ENCODE data around the gene RNF223. TPM values are rescaled to one million over a fixed set of nuclear protein-coding genes. Genes with fewer than 3 reads are reported as not detected.
A peak's percentile ranks its signal among the peaks of the same experiment; 100 is the strongest.

Gene RNF223
- total RNA-seq (under 1 TPM in 1 of 5 experiments, not detected in 4; 0.32 TPM), polyA plus RNA-seq (not detected), total RNA-seq (not detected)

GRCh38 chr1:1073743-1074587 is at the start of gene RNF223:
RNF223 (minus strand) TSS chr1:1074306; CDS start chr1:1072566, 1,740 bp downstream.
- ATAC-seq (no peak), DNase-seq (no peak)
- POLR2A ChIA-PET: no interaction called here
- Mint-ChIP-seq H3K27ac (peak within 1 kb of the TSS in 2 of 9 donors; percentile 21 to 46), H3K4me1 (peaks cover 0 to 4% (median 0%) of the 10 kb centered on the region in 7 donors), H3K36me3 (no peaks in the 10 kb centered on the region), H3K27me3 (peaks cover 0 to 6% (median 5%) of the 10 kb centered on the region in 5 donors), H3K4me3 (peak within 1 kb of the TSS in 1 of 10 donors; percentile 45), H3K9me3 (no peaks in the 10 kb centered on the region)
- CTCF ChIA-PET: interaction anchor here (1.1 kb wide), 1 partner anchor 89 kb away, joined by 3 read pairs; no protein-coding TSS in a partner anchor
- intact Hi-C loops (cut with micrococcal nuclease): no loop called here
- H3K27me3 ChIP-seq (ENCODE audit: control insufficient read depth in 2 of 2, insufficient read depth in 2 of 2, low read length in 2 of 2): peaks cover 0 to 3% of the 10 kb centered on the region in 2 donors
- no peak within 1 kb of the TSS for H3K27ac ChIP-seq (ENCODE audit: low read depth, low read length)
- H3K9me3 ChIP-seq (ENCODE audit: control insufficient read depth in 2 of 3, low read length in 3 of 3): no peaks in the 10 kb centered on the region
- no peak within 1 kb of the TSS for H3K4me3 ChIP-seq (ENCODE audit: low read length)
- no peaks in the 10 kb centered on the region for H3K36me3 ChIP-seq (ENCODE audit: control insufficient read depth in 2 of 3, insufficient read depth in 3 of 3, low read length in 3 of 3)
- H3K4me1 ChIP-seq (ENCODE audit: control insufficient read depth in 2 of 2, insufficient read depth in 2 of 2, low read length in 2 of 2): peaks cover 0 to 4% of the 10 kb centered on the region in 2 donors

- Histone ChIP-seq H3K4me3 (ENCODE audit: low read length) (no peak overlapping the region), H3K4me1 (ENCODE audit: control insufficient read depth in 2 of 2, insufficient read depth in 2 of 2, low read length in 2 of 2) (peaks cover 5 to 10% of the 10 kb centered on the region in 2 donors), H3K27me3 (ENCODE audit: control insufficient read depth in 2 of 2, insufficient read depth in 2 of 2, low read length in 2 of 2) (no peaks in the 10 kb centered on the region), H3K9me3 (ENCODE audit: control insufficient read depth in 2 of 3, low read length in 3 of 3) (no peaks in the 10 kb centered on the region), H3K36me3 (ENCODE audit: control insufficient read depth in 2 of 3, insufficient read depth in 3 of 3, low read length in 3 of 3) (no peaks in the 10 kb centered on the region), H3K27ac (ENCODE audit: low read depth, low read length) (no peak overlapping the region)
- ChIA-PET POLR2A (interaction anchor here (0.7 to 1.1 kb wide), 3 partner anchors 141 to 252 kb away, joined by 3 to 7 read pairs (median 6); partner anchors contain the start of genes AURKAIP1 and PERM1), CTCF (interaction anchor here (0.5 to 2.9 kb wide), 12 partner anchors 9 to 320 kb away, joined by 3 to 29 read pairs (median 4); no protein-coding TSS in a partner anchor)
- intact Hi-C loops (cut with micrococcal nuclease): loop anchor here (1.0 to 5.0 kb wide), 6 partner anchors 78 to 185 kb away; partner anchors contain the start of genes PUSL1 (in 2 of the 2) and TNFRSF4 (in 1 of the 2)
- Mint-ChIP-seq H3K4me3 (no peak overlapping the region), H3K27me3 (peaks cover 0 to 10% (median 0%) of the 10 kb centered on the region in 5 donors), H3K9me3 (peaks cover 0 to 3% (median 0%) of the 10 kb centered on the region in 11 donors), H3K36me3 (no peaks in the 10 kb centered on the region), H3K4me1 (peaks cover 0 to 11% (median 0%) of the 10 kb centered on the region in 7 donors), H3K27ac (peak overlapping the region in 2 of 9 donors; percentile 38 to 43)
- DNase-seq (no peak), ATAC-seq (no peak)
These were observed 48.9 kb upstream of the RNF223 start for GRCh38 chr1:1122981-1123480.

DNA sequence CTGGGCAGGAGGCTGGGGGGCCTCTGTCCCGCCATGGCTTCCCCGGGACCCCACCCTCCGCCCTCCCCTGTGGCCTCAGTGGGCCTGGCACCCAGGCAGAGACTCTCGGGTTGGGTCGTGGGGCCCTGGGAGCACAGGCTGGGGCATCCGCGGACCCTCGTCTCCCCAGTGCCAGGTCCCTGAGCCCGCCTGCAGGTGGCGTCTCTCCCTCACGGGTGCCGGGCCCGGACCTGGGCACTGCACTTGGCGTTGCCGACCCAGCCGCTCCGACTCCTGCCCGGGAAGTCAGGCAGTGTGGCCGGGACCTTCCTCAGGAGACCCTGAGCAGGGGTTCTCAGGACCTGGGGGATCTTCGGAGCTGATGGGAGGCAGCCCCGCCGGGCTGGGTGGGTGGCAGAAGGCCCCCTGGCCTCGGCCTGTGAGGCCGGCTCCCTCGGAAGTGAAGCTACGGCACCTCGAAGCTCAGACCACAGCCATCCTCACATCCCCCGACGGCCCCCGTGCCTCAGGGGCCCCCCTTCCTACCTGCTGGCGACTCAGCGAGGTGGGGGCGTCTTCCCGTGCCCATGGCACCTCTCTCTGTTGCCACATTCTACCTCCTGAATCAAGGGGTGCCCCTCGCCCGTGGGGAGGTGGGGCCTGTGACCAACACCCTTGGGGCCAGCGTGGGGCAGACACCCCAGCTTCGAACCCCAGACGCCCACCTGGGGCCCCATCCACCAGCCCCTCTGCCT is 48.1 kb upstream of the RNF223 start:
- peak overlapping the region; percentile 45 for H3K4me3 ChIP-seq (ENCODE audit: low read length)
- ChIA-PET CTCF (interaction anchor here (0.5 to 2.9 kb wide), 18 partner anchors 8 to 320 kb away, joined by 3 to 29 read pairs (median 4); no protein-coding TSS in a partner anchor), POLR2A (interaction anchor here (0.7 to 1.1 kb wide), 3 partner anchors 140 to 253 kb away, joined by 3 to 7 read pairs (median 6); partner anchors contain the start of genes AURKAIP1 and PERM1)
- H3K36me3 ChIP-seq (ENCODE audit: control insufficient read depth in 2 of 3, insufficient read depth in 3 of 3, low read length in 3 of 3): no peaks in the 10 kb centered on the region
- Mint-ChIP-seq H3K36me3 (no peaks in the 10 kb centered on the region), H3K9me3 (peaks cover 0 to 3% (median 0%) of the 10 kb centered on the region in 11 donors), H3K27ac (peak overlapping the region in 1 of 9 donors; percentile 52), H3K4me1 (peaks cover 0 to 15% (median 3%) of the 10 kb centered on the region in 7 donors), H3K27me3 (peaks cover 0 to 15% (median 0%) of the 10 kb centered on the region in 5 donors), H3K4me3 (peak overlapping the region in 4 of 10 donors; percentile 20 to 49 (median 32))
- DNase-seq: peak; percentile 60 to 90 (median 80)
- H3K27ac ChIP-seq (ENCODE audit: low read depth, low read length): peak overlapping the region; percentile 47
- no peaks in the 10 kb centered on the region for H3K9me3 ChIP-seq (ENCODE audit: control insufficient read depth in 2 of 3, low read length in 3 of 3)
- H3K4me1 ChIP-seq (ENCODE audit: control insufficient read depth in 2 of 2, insufficient read depth in 2 of 2, low read length in 2 of 2): peaks cover 5 to 10% of the 10 kb centered on the region in 2 donors
- ATAC-seq: peak; percentile 96
- intact Hi-C loops (cut with micrococcal nuclease): loop anchor here (1.0 to 5.0 kb wide), 6 partner anchors 79 to 186 kb away; partner anchors contain the start of genes PUSL1 (in 2 of the 2) and TNFRSF4 (in 1 of the 2)
- no peaks in the 10 kb centered on the region for H3K27me3 ChIP-seq (ENCODE audit: control insufficient read depth in 2 of 2, insufficient read depth in 2 of 2, low read length in 2 of 2)

DNA sequence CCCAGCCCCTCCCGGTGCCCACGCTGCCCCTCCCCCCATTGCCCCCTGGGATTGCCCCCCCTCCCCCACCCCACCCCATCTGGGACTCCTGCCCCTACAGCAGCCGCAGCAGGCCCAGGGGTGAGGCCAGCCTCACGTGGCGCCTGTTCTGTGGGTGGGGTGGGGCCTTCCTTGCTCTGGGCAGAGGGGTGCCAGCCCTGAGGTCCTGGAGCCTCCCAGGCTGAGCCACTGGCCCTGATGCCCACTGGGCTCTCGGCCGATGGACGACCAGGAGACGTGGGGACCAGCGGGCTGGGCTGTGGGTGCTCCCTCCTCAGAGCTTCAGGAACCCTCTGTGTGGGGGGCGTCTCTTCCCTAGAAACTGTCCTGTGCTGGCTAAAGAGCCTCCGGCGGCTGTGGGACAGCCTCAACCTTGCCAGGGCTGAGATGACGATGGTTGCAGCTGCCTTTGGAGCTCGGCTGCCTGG is 47.5 kb upstream of the RNF223 start:
- CTCF ChIA-PET: interaction anchor here (0.7 to 2.9 kb wide), 11 partner anchors 58 to 249 kb away, joined by 3 to 29 read pairs (median 3); no protein-coding TSS in a partner anchor
- Histone ChIP-seq H3K27me3 (ENCODE audit: control insufficient read depth in 2 of 2, insufficient read depth in 2 of 2, low read length in 2 of 2) (no peaks in the 10 kb centered on the region), H3K4me1 (ENCODE audit: control insufficient read depth in 2 of 2, insufficient read depth in 2 of 2, low read length in 2 of 2) (peaks cover 5 to 10% of the 10 kb centered on the region in 2 donors), H3K27ac (ENCODE audit: low read depth, low read length) (no peak overlapping the region), H3K36me3 (ENCODE audit: control insufficient read depth in 2 of 3, insufficient read depth in 3 of 3, low read length in 3 of 3) (no peaks in the 10 kb centered on the region), H3K9me3 (ENCODE audit: control insufficient read depth in 2 of 3, low read length in 3 of 3) (no peaks in the 10 kb centered on the region), H3K4me3 (ENCODE audit: low read length) (no peak overlapping the region)
- Mint-ChIP-seq H3K4me3 (no peak overlapping the region), H3K36me3 (no peaks in the 10 kb centered on the region), H3K4me1 (peaks cover 0 to 17% (median 3%) of the 10 kb centered on the region in 7 donors), H3K27me3 (peaks cover 0 to 15% (median 0%) of the 10 kb centered on the region in 5 donors), H3K9me3 (peaks cover 0 to 3% (median 0%) of the 10 kb centered on the region in 11 donors), H3K27ac (no peak overlapping the region)
- POLR2A ChIA-PET: interaction anchor here (1.0 to 1.1 kb wide), 2 partner anchors 170 to 254 kb away, joined by 6 to 7 read pairs; partner anchors contain the start of gene AURKAIP1
- DNase-seq: no peak
- intact Hi-C loops (cut with micrococcal nuclease): loop anchor here (1.0 to 5.0 kb wide), 6 partner anchors 79 to 187 kb away; partner anchors contain the start of genes PUSL1 (in 2 of the 2) and TNFRSF4 (in 1 of the 2)
- no peak for ATAC-seq

DNA sequence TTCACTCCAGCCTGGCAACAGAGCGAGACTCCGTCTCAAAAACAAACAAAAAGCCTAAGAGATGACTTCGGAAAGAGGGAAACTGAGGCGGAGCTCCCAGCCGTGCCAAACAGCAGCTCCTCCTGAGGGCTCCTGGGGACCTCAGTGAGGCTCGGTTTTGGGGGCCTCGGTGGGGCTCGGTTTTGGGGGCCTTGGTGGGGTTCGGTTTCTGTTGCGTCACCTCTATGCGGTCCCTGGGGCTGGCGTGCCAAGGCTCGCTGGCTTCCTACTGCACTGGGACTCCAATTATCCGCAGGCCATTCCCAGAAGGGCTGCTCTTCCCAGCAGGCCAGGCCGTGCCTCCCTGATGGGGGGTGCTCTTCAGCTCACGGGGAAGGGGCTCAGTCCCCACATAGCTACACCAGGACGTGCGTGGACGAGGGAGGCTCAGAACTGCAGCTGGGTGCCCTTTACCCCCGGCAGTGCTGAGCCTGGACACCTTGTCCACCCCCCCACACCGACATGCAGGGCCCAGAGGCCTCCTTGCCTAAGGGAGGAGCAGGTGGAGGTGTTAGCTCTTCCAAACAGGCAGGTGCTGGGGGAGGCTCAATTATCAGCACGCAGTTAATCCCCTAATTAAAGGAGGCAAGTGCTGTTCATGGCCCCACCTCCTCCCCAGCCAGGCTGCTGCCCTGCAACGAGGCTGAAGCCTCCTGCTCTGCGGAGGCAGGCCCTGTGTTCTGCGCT is 46.9 kb upstream of the RNF223 start:
- Histone ChIP-seq H3K27me3 (ENCODE audit: control insufficient read depth in 2 of 2, insufficient read depth in 2 of 2, low read length in 2 of 2) (no peaks in the 10 kb centered on the region), H3K27ac (ENCODE audit: low read depth, low read length) (no peak overlapping the region), H3K4me3 (ENCODE audit: low read length) (no peak overlapping the region), H3K9me3 (ENCODE audit: control insufficient read depth in 2 of 3, low read length in 3 of 3) (no peaks in the 10 kb centered on the region), H3K36me3 (ENCODE audit: control insufficient read depth in 2 of 3, insufficient read depth in 3 of 3, low read length in 3 of 3) (no peaks in the 10 kb centered on the region), H3K4me1 (ENCODE audit: control insufficient read depth in 2 of 2, insufficient read depth in 2 of 2, low read length in 2 of 2) (peaks cover 5 to 10% of the 10 kb centered on the region in 2 donors)
- Mint-ChIP-seq H3K36me3 (no peaks in the 10 kb centered on the region), H3K9me3 (peaks cover 0 to 3% (median 0%) of the 10 kb centered on the region in 11 donors), H3K27me3 (peaks cover 0 to 15% (median 0%) of the 10 kb centered on the region in 5 donors), H3K4me3 (peak overlapping the region in 1 of 10 donors; percentile 16), H3K27ac (no peak overlapping the region), H3K4me1 (peaks cover 0 to 17% (median 3%) of the 10 kb centered on the region in 7 donors)
- ChIA-PET POLR2A (no interaction called here), CTCF (interaction anchor here (0.6 to 2.9 kb wide), 11 partner anchors 16 to 250 kb away, joined by 3 to 29 read pairs (median 4); no protein-coding TSS in a partner anchor)
- ATAC-seq: no peak
- no peak for DNase-seq
- intact Hi-C loops (cut with micrococcal nuclease): loop anchor here in 1 of 2 donors (5.0 kb wide), 1 partner anchor 91 kb away; the partner anchor contains the start of gene TNFRSF4
